GM19438 (cell line): Measurements from ENCODE around the gene TTC16.

Experiments
- ATAC-seq: cut with Tn5 transposase; IDR thresholded peaks from one replicate; pipeline ENCODE4 v1.9.1; 2021; ENCODE audit warnings: low read depth; ENCODE audit not compliant: unreplicated experiment

TTC16 gene

DNA sequence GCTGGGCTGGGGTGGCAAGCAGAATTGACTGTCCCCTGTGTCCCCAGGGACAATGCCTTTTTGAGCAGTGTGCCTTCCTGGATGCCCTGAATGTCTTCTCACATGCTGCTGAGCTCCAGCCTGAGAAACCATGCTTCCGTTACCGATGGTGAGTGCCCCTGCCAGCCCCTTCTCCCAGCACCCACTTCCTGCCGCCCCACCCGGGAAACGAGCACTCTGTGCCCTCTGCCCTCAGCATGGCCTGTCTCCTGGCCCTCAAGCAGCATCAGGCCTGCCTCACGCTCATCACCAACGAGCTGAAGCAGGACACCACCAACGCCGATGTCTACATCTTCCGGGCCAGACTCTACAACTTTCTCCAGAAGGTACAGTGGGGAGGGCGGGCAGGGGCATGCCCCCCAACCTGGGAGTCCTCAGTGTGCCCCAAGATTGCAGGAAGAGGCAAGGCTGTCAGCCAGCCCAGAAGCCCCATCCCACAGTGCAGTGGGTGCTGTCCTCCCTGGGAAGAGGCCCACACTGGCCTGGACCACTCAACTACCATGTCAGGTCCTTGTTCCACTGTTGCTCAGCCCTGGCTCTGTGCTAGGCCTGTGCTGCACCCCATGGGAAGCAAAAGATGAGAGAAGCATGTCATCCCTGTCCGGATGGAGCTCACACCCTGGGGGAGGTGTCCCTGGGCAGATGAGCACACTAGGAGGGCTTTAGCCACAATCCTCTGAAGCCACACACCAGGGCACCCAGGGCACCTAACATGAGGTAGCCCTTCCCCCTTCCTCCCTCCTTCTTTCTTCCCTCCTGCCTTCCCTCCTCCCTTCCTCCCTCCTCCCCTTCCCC lies 4.4 kb downstream of the TTC16 start:
- ATAC-seq, result no peak

DNA sequence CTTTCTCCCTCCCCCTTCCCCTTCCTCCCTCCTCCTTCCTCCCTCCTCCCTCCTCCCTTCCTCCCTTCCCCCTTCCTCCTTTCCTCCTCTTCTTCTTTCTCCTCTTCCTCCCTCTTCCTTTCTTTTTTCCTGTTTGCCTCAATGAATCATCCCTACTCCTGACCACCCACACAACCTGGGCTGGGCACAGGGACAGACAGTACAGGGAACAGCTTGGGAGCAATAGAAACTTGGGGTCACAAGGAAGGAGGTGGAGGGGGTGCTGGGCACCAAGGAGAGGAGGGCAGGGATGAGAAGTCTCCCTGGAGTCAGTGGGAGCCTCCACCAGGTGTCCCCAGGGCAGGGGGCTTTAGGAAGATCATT lies 5.0 kb downstream of the TTC16 start:
- ATAC-seq, result no peak

DNA sequence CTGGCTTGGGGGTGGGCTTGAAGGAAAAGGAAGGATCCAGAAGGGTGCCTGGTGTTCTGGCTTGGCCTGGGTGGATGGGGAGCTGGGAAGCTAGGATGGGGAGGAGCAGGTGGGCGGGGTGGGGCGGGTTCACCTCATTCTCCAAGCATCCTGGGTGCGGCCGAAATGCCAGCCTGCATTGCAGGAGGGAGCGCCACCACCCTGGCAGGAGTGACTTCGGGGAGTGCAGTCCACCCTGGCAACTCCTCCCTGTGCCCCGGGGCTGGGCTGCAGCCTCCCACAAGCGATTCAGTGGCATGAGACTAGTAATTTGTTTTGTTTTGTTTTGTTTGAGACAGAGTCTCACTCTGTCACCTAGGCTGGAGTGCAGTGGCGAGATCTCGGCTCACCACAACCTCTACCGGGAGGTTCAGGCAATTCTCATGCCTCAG lies 5.5 kb downstream of the TTC16 start:
- ATAC-seq, result no peak

DNA sequence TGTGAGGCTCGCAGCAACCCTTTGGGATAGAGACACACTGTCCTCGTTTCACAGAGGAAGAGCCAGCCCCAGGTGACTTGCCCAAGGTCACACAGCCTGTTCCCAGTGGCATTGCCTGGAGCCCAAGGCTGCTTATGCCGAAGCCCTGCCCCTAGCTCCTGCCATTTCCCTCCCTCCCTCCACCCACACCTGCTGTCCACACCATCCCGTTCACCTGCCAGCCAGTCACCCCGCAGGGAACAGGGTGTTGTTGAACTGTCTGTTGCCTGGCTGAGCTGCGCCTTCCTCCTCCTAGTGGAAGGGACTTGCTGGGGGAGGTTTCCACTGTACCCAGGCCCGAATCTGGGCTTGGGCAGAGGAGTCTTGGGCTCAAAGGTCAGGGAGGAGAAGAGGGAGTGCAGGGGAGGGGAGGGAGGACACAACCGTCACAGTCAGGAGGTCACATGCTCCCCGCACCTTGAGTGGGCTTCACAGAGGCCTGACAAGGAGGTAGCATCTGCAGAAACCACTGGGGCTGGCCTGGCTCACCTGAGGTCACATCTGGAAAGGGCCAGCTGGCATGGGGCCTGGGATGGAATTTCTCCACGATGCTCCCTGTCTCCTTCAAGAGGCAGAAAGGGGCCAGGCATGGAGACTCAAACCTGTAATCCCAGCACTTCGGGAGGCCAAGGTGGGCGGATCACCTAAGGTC lies 6.3 kb downstream of the TTC16 start:
- no peak for ATAC-seq

DNA sequence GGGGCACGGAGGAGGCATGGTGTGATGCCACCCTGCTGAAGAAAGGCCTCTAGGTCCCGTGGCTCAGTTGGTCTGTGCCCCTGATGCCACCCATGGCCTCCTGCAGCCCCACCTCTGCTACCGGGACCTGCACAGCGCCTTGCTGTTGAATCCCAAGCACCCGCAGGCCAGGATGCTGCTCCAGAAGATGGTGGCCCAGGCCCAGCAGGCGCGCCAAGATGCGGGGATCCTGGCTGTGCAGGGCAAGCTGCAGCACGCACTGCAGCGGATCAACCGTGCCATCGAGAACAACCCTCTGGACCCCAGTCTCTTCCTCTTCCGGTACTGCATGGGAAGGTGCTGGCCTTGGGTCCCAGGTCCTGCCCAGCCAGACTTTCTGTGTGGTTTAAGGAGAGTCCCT lies 7.1 kb downstream of the TTC16 start:
- no peak for ATAC-seq

DNA sequence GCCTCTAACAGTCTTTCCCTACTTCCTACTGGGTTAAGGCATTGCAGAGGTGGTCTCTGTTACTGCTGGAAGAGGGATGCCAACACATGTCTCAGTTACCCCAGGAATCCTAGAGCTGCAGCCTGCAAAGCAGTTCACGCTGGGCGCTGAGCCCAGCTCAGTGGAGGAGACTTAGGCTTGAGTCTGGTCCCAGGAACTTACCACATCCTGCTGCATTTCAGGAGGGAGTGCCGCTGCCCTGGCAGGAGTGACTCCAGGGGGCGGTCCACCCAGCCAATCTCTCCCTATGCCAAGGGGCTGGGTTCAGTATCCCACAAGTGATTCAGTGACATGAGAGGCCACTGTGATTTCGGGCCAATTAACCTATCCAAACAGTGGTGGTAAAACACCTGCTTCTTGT lies 7.6 kb downstream of the TTC16 start:
- no peak for ATAC-seq

DNA sequence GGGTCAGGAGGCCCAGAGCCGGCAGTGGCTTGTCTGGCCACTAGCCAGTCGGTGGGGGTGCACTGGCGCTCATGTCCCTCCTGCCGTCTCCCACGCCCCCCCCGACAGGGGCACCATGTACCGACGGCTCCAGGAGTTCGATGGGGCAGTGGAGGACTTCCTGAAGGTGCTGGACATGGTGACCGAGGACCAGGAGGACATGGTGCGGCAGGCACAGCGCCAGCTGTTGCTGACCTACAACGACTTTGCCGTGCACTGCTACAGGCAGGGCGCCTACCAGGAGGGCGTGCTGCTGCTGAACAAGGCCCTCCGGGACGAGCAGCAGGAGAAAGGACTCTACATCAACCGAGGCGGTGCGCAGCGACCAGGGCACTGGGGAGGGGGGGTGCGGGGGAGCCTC lies 8.1 kb downstream of the TTC16 start:
- no peak for ATAC-seq

DNA sequence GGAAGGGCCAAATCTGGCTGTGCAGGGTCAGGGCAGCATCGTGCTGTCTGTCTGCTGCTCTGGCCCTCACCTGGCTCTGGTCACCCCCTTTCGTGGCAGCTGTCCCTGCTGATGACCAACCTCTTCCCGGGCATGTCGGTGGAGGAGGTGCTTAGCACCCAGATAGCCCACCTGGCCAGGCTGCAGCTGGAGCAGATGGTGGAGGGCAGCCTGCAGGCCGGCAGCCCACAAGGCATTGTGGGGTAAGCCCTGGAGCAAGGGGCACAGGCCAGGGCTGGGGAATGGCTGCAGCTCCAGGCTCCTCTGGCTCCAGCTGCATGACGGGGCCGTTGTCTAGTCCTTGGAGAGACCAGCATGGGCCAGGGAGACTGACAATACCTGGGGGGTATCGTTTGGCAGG lies 11.0 kb downstream of the TTC16 start:
- ATAC-seq, result no peak

DNA sequence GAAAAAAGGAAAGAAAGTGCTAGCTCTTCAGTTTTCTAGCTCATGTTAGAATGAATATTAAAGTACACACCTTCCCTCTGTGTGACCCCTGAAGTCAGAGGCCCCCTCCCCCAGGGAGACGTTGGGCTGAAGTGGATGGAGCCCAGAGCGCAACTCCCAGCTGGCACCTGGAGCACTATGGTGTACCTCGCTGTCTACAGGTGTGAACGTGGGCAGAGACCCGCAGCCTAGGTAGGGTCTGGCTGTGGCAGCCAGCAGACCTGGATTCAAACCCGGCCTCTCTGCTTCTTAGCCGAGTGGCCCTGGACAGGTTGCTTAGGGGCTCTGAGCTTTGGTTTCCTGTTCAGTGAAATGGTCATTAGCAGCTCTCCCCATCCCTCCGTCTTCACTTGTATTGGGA lies 12.9 kb downstream of the TTC16 start:
- ATAC-seq, result no peak

DNA sequence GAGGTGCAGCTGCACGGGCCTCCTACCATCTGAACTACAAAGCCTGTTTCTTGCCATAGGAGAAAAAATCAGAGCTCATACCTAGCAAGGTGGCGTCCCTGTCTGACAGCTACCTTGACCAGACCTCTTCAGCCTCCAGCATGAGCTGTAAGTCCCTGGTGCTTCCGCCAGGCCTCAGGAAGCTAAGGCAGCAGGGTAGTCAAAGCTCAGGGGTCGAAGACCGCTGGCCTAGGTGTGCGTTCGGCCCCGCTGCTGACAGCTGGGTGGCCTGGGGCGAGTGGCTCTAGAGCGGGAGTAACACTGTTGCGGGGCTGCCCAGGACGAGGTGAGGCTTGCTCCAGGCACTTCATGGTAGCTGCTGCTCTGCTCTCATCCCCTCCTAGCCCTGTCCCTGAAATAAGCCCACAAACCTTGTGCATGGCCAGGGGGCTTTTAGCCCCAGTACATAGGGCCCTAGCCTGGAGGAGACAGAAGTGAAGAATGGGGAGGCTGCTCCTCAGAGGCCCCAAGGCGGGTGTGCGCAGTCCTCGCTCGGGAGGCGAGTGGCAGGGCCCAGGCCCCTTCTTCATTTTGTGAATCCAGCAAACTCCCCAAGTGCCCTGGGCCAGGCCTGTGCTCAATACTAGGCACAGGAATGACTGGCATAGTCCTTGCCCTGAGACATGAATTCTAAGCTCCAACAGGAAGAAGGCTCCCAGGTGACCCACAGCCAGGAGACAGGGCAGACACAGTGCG lies 13.8 kb downstream of the TTC16 start:
- ATAC-seq, result no peak

DNA sequence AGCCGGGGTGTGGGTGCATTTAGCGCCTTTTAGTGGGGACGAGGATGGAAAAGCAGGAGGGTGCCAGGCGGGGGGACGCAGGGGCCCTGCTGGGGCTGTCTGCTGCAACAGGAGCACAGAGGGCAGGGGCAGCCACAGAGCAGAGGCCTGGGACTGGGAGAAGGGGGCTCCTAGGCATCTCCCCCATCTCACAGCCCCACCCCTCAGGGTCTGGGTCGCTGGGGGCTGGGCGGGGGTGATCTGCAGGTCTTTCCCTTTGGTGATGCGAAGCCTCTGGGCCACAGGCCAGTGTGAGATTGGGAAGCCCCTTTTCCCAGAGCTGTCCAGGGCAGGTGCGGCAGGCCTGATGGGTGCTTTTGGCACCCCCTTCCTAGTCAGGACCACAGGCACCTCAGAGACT lies 14.4 kb downstream of the TTC16 start:
- no peak for ATAC-seq

DNA sequence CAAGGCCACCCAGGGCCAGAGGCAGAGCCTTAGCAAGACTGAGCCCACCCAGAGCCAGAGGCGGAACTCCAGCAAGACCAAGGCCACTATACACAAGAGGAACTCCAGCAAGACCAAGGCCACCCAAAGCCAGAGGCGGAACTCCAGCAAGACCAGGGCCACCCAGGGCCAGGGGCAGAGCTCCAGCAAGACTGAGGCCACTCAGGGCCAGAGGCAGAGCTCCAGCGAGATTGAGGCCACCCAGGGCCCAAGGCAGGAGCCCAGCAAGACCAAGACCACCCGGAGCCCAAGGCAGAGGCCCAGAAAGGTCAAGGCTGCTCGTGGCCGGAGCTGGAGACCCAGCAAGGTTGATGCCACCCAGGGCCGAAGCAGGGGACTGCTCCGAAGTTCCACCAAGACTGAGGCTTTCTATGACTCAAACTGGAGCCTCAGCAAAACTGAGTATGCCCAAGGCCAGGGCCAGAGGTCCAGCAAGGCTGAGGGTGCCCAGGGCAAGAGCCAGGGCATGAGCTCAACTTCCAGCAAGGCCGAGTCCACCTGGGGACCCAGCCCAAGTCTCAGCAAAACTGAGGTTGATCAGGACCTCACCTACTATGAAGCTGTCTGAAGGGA lies 15.0 kb downstream of the TTC16 start:
- ATAC-seq, result no peak

DNA sequence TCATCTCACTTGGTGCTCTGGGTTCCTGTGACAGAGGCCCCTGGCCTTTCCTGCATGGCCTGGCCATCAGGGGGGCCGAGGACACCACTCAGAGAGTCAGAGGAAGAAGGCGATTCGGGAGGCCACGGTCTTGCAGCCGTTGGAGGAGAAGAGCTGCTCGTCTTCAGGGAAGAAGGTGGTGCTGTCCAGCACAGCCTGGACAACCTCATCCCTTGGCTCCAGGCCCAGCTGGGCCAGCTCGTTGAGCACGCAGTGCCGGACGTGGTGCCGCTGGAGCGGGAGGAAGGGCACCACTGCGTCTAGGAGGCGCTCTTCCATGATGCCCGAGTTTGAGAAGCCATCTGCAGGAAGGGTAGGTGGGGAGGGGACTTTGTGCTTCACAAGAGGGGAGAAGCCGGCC lies 16.1 kb downstream of the TTC16 start:
- no peak for ATAC-seq

DNA sequence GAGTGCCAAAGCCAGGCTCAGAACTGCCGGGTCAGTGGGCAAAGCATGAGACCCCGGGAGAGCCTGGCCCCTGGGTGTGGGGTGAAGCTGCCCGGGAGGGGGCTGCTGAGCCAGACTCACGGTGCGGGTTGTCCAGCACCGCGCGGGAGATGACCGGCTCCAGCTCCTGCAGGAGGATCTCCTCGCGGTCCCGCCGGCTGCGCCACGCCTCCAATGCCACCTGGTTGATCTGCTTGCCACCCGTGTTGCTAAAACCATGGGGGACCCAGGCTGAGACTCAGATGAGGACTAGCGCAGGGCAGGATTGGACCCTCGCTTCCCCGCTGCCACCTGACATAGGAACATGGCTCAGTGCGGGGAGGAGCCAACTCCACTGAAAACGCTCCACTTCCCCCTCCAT lies 16.6 kb downstream of the TTC16 start:
- no peak for ATAC-seq

DNA sequence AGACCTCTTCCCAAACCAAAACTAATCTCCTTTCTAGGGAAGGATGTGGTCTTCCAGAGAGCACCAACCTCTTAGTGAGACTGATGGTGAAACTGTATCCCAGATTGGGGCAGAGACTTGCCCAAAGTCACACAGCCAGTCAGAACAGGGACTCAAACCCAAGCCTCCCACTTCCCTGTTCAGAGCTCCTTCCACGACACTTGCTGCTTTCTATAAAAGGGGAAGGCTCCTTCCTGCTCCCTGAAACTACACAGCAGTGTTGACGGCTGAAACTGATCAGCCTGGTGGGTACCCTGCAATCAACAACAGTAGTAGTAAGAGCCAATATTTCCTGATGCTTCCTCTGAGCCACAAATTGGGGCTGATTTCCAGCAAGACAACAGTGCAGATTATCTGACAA lies 17.7 kb downstream of the TTC16 start:
- ATAC-seq, result no peak

DNA sequence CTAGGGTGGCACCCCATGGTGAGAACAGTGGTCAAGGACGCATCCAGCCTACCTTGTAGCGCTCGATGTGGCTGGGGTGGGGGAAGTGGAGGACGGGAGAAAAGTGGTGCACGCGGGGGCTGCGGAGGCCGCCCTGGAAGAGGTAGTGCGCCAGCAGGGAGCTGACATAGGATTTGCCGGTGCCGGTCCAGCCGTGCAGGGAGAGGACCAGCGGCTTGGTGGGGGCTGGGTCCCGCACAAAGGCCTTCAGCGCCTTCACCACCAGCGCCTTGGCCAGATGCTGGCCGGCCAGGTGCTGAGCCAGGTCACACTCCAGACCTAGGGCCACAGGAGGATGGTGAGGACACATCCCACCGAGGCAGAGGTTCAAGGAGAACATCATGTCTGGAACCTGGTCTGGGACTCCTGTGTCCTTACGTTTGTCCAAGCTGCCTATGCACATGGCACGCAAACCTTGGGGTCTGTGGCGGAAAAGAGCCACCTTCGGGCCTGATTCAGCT lies 18.4 kb downstream of the TTC16 start:
- no peak for ATAC-seq

DNA sequence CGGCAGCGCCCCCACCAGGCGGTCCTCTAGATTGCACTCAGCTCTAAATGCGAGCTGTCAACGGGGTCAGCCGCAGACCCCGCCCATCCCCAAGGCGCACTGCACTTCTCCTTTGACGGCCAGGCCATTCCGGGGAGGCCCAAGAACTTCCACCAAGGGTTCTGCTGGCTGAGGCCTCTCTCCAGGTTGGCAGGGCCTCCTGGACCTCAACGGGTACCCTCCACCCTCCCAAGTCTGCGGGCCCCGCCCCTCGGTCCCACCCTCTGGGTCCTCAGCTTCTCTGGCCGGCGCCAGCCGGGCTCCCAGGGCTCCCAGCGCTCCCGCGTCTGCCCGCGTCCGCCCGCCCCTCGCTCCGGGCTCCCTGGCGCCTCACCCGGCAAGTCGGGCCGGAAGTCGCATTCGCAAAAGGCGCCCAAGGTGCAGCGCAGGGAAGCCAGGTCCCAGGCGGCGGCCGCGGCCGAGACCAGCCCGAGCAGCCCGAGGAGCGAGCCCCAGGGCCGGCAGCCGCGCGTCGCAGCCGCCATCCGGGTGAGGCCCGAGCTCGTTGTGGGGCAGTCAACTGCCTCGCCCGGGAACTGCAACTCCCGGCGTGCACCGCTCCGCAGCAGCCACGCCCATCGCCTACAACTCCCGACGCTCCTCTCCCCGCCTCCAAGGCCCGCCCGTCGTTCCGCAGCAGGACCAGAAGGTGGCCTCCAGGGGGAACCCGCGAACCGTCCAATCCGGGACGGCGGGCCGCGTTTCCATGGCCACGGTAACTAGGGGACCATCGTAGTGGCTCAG lies 19.1 kb downstream of the TTC16 start, which contains the start of gene TOR2A:
TSS of gene TOR2A (minus strand) at position 548 of the 783 bp plus-strand sequence. CDS start at position 524, 24 bp downstream.
- peak; percentile 77 for ATAC-seq

DNA sequence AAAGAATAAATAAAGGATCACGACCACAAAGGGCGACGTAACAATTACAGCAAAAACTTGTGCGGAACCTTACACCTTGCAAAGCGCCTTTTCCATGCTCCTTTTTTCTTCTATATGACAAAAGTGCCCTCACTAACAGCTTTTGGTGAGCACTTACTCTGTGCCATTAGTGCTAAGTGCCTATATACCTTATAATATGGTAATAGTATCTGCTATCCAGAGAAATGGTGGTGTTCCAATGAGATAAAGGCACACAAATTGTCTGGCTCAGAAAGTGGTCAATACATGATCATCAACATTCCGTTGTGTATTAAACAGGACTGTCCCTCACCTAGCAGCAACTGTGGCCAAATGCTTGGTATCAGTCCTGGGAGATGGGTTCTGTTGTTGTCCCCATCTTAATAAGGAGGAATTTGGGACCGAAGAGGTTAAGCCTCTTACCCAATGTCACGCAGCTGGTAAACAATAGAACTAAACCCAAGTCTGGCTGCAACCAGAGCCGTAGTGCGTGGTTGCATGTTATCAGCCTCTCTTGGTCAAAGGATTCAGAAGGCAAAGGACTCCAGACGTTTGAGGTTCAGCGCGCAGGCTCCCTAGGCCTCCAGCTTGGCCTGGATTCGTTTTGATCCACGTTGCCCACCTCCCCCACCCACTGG lies 19.8 kb downstream of the TTC16 start:
- ATAC-seq, result no peak

DNA sequence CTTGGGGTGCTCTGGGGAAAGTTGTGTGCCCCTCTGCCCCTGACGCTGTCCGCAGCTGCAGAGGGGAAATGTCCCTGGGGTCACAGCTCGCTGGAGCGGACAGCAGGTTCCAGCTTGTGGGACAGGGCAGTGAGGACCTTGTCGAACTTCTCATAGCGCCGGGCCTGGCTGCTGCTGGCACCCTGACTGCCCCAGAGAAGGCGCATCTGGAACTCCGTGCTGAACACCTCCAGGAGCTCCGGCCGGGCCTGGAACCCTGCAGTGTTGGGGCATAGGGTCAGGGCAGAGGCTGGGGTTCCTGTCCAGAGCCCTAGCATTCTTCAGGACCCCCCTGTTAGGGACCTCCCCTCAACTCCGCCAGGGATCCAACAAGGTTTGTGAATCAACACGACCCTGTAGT lies 22.8 kb downstream of the TTC16 start:
- ATAC-seq, result no peak
